GM11168 (cell line): ENCODE measurements around the gene NTF4.
"Not testable (repeated sequence)": the region's sequence is repeated elsewhere in the genome, so short reads cannot be mapped to it uniquely, and the experiment has no call there.

Experiments used
- in situ Hi-C: fragments of 300-500 bp; cut with MboI; formaldehyde crosslinking; loops from one replicate; pipeline ENCODE4 v1.12.0; 2022; ENCODE audit warnings: low sequenced_read_pairs; ENCODE audit not compliant: unreplicated experiment

Gene NTF4

GRCh38 chr19:49058562-49058961 is 6.1 kb downstream of the NTF4 start:
- in situ Hi-C loops, result no loop called here

DNA sequence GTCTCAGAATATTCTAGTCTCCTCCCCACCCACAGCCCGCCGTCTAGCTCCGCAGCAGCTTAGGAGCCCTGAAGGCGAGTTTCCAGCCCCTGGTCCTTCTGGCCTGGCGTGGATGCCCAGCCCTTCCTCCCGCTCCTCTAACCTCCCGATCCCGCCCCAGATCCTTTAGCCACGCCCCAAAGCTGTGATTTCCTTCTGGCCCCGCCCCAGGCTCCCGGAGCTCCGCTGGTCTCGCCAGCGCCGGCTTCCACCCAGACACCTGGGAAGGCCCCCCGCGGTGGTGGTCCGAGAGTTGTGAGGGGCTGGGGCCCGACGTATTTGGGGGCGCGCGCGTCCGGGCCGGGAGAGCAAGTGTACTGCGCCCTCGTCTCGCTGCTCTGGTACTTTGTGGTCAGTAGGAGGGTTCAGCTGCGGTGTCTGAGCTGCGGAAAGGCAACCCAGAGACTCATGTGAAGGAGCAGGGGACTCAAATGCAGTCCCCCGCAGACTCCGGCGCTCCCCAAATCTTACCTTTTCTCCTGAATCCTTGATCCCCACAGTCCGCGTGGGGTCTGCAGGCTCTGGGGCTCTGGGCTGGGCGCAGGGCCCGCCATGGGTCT is 6.9 kb downstream of the NTF4 start, which contains the start of gene CGB7:
Gene CGB7, minus strand, starts transcription at position 114 of the 599 bp plus-strand sequence. CDS start 2,374 bp downstream, outside the sequence.
- in situ Hi-C loops, result no loop called here

DNA sequence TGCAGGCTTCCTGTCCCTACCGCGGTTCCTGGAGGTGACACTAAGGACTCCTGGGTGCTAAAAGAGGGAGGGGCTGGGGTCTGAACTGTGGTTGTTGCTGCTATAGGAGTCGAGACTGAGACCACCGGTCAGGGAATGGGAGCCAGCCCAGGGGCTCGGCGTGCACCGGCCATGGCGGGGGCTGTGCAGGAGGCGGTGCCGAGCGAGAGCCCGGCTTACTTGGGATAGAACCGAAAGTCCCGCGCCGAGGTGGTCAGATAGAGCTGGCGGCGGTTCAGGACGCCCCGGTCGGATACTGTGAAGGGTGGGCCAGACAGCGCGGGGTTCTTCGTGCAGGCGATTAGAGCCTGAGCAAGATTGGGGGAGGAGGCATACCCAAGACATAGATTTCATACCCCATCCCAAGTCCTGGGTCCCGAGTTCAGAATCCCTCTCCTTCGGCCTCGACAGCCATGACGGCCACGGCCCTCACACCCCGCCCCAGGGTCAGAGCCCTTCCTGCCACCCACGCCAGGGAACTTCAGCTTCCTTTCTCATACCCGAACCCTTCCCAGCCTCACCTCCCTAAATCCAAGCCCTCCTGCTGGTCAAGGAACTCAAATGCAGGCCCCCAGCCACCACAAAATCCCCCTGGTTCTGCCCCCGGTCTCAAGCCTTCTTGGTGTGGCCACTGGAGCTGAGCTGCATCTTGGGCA is 7.6 kb downstream of the NTF4 start:
- in situ Hi-C loops, result not testable (repeated sequence)

GRCh38 chr19:49056101-49056901 is 8.3 kb downstream of the NTF4 start:
- in situ Hi-C loops, result no loop called here

GRCh38 chr19:49050376-49051033 is 14.1 kb downstream of the NTF4 start:
- in situ Hi-C loops, result not testable (repeated sequence)

DNA sequence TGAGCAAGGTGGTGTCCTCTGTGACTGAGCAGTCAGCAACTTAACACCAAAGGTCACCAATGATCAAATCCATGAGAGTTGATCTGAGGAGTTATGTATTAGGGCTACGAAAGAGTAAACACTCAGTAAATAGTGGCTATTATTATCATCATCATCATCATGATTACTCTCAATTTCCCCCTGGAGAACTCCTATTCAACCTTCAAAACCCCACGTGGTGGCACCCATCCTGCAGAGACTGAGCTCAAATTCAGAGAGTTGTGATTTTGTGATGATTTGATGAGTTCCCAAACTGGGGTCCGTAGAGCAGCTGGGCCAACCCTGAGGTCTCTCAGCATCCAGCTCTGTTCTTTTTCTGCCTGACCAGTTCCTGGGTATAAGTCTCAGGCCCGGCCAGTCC is 14.8 kb downstream of the NTF4 start:
- in situ Hi-C loops, result not testable (repeated sequence)

- in situ Hi-C loops, result not testable (repeated sequence)
Observed at GRCh38 chr19:49049011-49049410, 15.6 kb downstream of the NTF4 start, which contains the start of gene CGB8. Gene CGB8 (minus strand): TSS chr19:49049111. CDS start chr19:49048739, 372 bp downstream.

GRCh38 chr19:49043548-49043947 is 21.1 kb downstream of the NTF4 start, which contains the start of gene CGB5:
Gene CGB5 (plus strand): TSS chr19:49043848. CDS start chr19:49044210, 362 bp downstream.
- in situ Hi-C loops, result not testable (repeated sequence)

- in situ Hi-C loops, result not testable (repeated sequence)
Observed at GRCh38 chr19:49042666-49043065, 22.0 kb downstream of the NTF4 start.

DNA sequence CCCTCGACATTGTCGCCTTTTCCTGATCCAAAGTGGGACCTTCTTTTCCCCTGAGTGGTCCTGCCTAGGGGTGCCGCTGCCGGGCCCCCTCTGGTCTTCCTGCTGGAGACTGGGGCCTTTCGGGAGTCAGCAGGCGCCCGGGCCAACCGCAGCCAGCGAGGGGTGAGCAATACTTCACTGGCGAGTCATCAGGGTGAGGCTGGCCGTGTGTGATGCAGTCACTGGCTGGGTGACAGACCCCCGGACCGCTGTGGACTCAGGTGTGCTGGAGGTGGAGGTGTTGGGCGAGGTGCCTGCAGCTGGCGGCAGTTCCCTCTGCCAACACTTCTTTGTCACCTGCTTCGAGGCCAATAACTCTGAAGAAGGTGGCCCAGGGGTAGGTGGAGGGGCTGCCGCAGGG is 22.4 kb downstream of the NTF4 start:
- in situ Hi-C loops, result no loop called here

DNA sequence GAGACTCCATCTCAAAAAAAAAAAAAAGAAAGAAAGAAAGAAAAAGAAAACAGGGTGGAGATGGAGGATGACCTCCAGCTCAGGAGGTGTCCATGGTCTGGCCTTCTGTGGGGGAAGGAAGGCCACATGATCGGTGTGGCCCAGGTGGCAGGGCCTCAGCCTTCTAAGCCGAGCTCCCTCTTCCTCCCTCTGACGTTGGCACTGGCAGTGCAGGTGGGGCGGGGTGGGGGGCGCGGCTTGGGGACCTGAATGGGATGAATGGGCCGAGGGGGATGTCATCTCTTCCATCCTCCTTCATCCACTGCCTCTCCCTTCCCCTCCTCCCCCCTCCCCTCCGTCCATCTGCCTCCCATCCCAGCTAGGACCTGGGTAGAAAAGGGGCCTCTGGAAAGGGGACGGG is 24.9 kb downstream of the NTF4 start:
- in situ Hi-C loops, result not testable (repeated sequence)

- in situ Hi-C loops, result not testable (repeated sequence)
Observed at GRCh38 chr19:49038557-49039276, 25.9 kb downstream of the NTF4 start.

DNA sequence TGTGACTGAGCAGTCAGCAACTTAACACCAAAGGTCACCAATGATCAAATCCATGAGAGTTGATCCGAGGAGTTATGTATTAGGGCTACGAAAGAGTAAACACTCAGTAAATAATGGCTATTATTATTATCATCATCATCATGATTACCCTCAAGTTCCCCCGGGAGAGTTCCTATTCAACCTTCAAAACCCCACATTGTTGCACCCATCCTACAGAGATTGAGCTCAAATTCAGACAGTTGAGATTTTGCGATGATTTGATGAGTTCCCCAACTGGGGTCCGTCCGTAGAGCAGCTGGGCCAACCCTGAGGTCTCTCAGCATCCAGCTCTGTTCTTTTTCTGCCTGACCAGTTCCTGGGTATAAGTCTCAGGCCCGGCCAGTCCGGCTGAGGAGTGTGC is 26.5 kb downstream of the NTF4 start:
- in situ Hi-C loops, result not testable (repeated sequence)

GRCh38 chr19:49036815-49037214 is 27.8 kb downstream of the NTF4 start, which contains the start of gene CGB1:
Gene CGB1 (minus strand): TSS chr19:49036895. CDS start chr19:49036711, 184 bp downstream.
- in situ Hi-C loops, result not testable (repeated sequence)

DNA sequence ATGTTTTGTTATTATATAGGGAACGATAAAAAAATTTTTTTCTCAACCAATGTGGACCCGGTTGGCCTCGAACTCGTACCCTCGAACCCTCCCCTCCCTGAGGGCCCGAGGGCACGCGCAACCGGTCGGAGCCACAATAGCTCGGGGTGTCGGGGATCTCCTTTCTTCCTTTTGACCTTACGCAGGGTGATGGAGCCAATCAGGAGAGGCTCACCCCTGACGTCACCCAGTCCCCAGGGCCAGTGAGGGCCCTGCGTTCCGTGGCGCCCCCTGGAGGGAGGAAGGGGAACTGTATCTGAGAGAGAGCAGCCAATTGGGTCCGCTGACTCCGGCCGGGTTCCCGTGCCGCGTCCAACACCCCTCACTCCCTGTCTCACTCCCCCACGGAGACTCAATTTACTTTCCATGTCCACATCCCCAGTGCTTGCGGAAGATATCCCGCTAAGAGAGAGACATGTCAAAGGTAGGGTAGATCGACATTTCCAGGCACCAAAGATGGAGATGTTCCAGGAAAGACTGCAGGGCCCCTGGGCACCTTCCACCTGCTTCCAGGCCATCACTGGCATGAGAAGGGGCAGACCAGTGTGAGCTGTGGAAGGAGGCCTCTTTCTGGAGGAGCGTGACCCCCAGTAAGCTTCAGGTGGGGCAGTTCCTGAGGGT is 32.8 kb downstream of the NTF4 start, which contains the start of gene CGB2:
Gene CGB2, plus strand, starts transcription at position 249 of the 660 bp plus-strand sequence. Its CDS starts 206 bp downstream, at position 455.
- in situ Hi-C loops, result not testable (repeated sequence)

- in situ Hi-C loops, result not testable (repeated sequence)
Observed at GRCh38 chr19:49030323-49030722, 34.3 kb downstream of the NTF4 start.

DNA sequence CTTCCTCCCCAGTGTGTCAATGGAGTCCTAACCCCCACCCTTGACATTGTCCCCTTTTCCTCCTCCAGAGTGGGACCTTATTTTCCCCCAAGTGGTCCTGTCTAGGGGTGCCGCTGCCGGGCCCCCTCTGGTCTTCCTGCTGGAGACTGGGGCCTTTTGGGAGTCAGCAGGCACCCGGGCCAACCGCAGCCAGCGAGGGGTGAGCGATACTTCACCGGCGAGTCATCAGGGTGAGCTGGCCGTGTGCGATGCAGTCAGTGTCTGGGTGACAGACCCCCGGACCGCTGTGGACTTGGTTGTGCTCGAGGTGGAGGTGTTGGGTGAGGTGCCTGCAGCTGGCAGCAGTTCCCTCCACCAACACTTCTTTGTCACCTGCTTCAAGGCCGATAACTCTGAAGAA is 34.9 kb downstream of the NTF4 start:
- in situ Hi-C loops, result not testable (repeated sequence)

DNA sequence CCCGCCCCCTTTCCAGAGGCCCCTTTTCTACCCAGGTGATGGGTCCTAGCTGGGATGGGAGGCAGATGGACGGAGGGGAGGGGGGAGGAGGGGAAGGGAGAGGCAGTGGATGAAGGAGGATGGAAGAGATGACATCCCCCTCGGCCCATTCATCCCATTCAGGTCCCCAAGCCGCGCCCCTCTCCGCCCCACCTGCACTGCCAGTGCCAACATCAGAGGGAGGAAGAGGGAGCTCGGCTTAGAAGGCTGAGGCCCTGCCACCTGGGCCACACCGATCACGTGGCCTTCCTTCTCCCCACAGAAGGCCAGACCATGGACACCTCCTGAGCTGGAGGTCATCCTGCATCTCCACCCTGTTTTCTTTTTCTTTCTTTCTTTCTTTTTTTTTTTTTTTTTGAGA is 35.9 kb downstream of the NTF4 start:
- in situ Hi-C loops, result not testable (repeated sequence)

DNA sequence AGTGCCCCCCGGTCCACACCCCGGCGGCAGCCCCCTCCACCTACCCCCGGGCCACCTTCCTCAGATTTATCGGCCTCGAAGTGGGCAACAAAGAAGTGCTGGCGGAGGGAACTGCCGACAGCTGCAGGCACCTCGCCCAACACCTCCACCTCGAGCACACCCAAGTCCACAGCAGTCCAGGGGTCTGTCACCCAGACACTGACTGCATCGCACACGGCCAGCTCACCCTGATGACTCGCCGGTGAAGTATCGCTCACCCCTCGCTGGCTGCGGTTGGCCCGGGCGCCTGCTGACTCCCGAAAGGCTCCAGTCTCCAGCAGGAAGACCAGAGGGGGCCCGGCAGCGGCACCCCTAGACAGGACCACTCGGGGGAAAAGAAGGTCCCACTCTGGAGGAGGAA is 39.0 kb downstream of the NTF4 start:
- in situ Hi-C loops, result not testable (repeated sequence)
